Left forelimb (tissue), 1 donor: ENCODE results near the gene SERINC5.
"Not testable (repeated sequence)": the region's sequence is repeated elsewhere in the genome, so short reads cannot be mapped to it uniquely, and the experiment has no call there.

Experiments used
- DNase-seq: peaks from one replicate; pipeline ENCODE4 v3.0.0-alpha.2; 2018; ENCODE audit warnings: low spot score

Gene SERINC5

DNA sequence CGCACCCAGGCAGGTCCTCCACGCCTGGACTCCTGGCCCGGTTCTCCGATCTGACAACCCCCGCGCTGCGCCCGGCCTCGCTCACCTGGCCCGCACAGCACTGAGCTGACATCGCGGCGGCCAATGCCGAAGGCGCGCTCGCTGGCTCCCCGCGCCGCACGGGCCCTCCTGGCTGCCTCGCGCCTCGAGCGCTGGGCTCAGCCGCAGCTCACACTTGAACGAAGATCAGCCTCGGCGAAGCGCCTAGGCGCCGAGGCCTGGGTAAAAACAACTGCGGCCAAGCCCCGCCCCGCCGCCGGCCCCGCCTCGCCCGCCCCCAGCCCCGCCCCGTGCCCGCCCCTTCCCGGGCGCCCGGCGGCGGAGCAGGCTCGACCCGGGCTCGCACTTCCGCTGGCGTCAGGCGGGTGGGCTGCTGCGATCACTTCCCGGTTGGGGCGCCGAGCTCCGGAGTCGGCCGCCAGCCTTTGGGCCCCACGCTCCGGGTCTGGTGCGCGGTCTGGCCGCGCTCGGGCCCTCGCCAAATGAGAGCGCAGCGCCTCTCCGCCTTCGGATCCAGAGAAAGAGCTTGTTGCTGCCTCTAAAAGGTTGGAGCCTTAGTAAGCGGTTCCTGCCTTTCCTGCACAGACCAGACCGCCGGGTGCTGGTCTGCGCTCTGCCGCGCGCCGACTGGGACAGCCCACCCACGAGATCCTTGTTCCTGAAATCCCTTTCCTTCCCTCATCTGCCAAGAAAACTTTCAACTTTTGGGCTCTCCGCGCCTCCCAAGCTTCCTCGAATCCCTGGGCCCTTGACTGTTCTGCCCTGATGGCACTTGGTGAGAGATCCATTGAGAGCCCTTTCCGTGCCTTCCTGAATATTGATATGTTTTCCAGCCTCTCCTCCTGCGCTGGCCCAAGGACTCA lies at the start of gene SERINC5:
SERINC5 (minus strand) TSS at position 238 of the 902 bp plus-strand sequence; CDS start at position 112, 126 bp downstream.
- DNase-seq: peak; percentile 94

DNA sequence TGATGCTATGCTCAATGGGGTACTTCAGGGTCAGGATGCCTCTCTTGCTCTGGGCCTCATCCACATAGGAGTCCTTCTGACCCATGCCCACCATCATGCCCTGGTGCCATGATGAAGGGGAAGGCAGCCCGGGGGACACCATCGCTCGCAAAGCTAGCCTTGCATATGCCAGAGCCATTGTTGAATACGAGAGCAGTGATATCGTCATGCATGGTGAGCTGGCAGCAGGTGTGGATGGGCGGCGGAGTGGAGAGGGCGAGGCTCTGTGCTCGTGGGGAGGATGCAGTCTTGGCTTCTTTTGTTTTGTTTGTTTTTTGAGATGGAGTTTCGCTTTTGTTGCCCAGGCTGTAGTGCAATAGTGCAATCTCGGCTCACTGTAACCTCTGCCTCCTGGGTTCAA lies 46.8 kb upstream of the SERINC5 start:
- DNase-seq: no peak

DNA sequence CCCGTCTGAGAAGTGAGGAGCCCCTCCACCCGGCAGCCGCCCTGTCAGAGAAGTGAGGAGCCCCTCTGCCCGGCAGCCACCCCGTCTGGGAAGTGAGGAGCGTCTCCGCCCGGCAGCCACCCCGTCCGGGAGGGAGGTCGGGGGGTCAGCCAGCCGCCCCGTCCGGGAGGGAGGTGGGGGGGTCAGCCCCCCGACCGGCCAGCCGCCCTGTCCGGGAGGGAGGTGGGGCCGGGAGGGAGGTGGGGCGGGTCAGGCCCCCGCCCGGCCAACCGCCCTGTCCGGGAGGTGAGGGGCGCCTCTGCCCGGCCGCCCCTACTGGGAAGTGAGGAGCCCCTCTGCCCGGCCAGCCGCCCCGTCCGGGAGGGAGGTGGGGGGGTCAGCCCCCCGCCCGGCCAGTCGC lies 45.5 kb upstream of the SERINC5 start:
- not testable (repeated sequence) for DNase-seq

DNA sequence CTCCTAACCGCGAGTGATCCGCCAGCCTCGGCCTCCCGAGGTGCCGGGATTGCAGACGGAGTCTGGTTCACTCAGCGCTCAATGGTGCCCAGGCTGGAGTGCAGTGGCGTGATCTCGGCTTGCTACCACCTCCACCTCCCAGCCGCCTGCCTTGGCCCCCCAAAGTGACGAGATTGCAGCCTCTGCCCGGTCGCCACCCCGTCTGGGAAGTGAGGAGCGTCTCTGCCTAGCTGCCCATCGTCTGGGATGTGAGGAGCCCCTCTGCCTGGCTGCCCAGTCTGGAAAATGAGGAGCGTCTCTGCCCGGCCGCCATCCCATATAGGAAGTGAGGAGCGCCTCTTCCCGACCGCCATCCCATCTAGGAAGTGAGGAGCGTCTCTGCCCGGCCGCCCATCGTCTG lies 44.9 kb upstream of the SERINC5 start:
- not testable (repeated sequence) for DNase-seq

DNA sequence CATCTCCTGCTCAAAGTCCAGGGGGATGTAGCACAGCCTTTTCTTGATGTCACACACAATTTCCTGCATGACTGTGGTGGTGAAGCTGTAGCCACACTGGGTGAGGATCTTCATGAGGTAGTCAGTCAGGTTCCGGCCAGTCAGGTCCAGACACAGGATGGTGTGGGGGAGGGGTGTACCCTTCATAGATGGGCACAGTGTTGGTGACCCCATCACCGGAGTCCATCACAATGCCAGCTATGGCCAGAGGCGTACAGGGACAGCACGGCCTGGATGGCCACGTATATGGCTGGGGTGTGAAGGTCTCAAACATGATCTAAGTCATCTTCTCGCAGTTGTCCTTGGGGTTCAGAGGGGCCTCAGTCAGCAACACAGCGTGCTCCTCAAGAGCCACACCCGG lies 44.3 kb upstream of the SERINC5 start:
- no peak for DNase-seq

DNA sequence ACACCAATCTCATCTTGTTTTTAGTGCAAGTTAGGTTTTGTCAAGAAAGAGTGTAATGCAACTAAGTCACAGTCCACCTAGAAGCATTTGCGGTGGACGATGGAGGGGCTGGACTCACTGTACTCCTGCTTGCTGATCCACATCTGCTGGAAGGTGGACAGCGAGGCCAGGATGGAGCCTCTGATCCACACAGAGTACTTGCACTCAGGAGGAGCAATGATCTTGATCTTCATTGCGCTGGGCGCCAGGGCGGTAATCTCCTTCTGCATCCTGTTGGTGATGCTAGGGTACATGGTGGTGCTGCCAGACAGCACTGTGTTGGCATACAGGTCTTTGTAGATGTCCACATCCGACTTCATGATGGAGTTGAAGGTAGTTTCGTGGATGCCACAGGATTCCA lies 43.8 kb upstream of the SERINC5 start:
- no peak for DNase-seq

DNA sequence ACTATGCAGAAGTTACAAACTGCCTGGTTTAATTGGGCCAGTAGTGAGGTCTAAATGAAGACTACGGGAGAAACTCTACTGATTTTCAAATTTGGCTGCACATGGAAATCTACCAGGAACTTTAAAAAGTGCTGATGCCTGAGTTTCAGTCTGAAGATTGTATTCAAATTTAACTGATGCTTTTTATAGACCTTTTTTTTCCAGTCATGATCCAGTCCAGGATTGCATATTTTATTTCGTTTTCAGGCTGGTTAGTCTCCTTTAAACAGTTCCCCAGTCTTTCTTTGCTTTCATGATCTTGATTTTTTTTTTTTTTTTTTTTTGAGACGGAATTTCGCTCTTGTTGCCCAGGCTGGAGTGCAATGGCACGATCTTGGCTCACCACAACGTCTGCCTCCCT lies 40.3 kb upstream of the SERINC5 start:
- no peak for DNase-seq

DNA sequence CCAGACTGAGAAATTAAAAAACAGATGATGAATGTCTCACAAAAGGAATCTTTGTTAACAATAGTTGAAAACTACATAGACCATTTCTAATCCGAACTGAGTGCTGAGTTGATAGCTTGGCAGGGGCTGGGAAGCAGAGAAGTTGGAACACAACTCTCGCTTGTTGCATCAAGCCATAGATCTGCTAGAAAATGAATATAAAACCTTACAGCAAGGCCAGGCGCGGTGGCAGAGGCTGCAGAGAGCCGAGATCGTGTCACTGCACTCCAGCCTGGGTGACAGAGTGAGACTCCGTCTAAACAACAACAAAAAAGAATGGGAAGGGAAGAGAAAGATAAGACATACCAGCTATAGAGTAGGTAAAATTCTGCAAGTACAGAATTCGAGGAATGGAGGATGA lies 35.9 kb upstream of the SERINC5 start:
- no peak for DNase-seq

DNA sequence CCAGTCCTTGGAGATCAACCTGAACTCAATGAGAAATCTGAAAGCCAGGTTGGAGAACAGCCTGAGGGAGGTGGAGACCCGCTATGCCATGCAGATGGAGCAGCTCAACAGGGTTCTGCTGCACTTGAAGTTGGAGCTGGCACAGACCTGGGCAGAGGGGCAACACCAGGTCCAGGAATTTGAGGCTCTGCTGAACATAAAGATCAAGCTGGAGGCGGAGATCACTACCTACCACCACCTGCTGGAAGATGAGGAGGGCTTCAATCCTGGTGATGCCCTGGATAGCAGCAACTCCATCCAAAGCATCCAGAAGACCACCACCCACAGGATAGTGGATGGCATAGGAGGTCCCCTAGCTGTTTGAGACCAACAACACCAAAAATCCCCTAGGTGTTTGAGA lies 33.5 kb upstream of the SERINC5 start:
- no peak for DNase-seq

DNA sequence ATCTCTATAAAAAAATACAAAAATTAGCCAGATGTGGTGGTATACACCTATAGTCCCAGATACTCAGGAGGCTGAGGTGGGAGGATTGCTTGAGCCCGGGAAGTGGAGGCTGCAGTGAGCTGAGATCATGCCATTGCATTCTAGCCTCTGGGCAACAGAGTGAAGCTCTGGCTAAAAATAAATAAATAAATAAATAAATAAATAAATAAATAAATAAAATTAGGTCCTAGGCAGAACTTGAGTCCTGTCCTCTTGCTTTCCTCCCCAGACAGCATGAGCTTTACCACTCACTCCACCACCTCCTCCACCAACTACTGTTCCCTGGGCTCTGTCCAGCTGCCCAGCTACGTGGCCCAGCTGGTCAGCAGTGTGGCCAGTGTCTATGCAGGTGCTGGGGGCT lies 32.3 kb upstream of the SERINC5 start:
- DNase-seq: no peak

DNA sequence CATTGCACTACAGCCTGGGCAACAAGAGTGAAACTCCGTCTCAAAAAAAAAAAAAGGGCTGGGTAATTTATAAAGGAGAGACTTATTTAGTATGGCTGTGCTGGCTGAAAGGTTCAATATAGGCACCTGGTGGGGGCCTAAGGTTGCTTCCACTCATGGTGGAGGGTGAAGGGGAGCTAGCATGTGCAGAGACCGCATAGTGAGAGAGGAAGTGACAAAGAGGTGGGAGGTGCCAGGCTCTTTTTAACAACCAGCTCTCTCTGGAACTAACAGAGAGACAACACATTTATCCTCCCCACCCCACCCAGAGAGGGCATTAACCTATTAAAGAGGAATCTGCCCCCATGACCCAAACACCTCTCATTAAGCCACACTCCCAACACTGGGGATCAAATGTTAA lies 28.9 kb upstream of the SERINC5 start:
- DNase-seq: no peak

DNA sequence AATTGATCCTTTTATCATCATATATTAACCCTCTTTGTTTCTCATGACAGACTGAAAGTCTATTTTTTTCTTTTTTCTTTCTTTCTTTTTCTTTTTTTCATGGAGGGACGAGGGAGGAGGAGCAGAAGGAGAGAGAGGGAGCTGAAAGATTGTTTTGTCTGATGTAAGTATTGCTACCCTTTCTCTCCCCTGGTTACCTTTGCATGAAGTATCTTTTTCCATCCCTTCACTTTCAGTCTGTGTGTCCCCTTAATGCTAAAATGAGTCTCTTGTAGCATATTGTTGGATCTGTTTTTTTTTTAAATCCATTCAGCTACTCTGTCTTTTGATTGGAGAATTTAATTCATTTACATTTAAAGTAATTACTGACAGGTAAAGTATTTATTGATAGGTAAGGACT lies 27.5 kb upstream of the SERINC5 start:
- DNase-seq: no peak

DNA sequence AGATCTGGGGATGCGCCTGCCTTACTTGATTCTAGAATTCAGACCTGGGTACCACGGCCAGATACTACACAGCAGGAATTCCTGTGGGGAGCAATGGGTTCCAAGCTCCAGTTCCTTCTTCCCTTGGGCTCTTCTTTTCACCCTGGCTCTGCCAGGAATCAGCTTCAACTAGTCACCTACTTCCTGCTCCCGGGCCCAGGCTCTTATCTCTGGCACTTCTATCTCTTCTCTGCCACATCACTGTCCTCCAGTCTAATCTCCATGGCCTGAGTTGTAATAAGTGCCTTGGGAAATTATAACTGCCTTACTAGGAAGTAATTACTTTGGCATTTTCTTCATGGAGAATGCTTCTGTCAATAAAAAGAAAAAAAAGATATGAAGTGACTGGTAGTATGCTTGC lies 26.2 kb upstream of the SERINC5 start:
- no peak for DNase-seq

DNA sequence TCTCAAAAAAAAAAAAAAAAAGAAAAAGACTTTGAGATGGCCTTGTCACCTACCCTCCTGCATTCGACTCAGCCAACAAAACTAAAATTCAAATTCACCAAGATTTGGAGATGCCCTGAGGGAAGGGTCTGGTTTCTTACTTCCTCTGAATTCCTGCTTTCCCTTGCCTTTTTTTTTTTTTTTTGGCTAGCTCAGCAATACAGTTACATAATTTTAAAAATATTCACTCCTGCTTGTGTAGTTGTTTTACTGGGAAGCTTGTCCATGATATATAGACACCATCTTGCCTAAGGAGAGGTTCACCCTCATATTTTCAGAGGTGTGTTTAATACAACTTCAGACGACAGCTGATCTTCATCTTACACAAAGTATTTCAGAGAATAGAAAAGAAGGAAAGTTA lies 21.3 kb upstream of the SERINC5 start:
- DNase-seq: no peak

DNA sequence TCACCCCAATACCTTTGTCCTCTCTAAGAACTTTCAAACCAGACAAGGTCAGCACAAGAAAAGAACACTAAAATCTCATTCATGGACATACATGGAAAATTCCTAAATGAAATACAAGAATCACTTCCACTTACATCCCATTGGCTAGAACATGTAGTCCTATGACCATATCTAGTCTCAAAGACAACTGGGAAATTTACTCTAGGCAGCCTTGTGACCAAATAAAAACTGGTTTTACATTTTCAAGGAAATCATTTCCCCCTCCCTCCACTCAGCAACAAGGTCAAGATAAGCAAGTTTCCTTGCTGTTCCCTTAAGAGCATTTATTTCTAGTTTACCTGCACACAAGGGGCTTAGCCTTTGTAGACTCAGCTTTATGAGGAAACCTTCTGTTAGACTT lies 20.3 kb upstream of the SERINC5 start:
- no peak for DNase-seq

DNA sequence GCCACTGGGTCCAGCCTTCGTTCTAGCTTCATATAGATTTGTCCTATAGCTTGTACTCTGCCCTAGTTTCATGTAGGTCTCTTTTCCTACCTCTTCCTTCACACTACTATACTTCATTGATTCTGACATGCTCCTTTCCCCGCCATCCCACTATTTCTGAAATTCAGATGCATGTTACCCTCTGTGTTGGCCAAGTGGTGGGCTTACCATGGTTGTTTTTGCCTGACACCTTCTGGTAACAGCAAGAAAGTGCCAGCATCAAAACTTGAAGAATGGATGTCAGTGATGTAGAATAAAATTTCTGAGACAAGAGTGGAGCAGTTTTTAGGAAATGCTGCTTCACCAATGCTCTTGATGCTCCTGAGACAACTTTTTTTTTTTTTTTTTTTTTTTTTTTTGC lies 19.5 kb upstream of the SERINC5 start:
- DNase-seq: no peak

DNA sequence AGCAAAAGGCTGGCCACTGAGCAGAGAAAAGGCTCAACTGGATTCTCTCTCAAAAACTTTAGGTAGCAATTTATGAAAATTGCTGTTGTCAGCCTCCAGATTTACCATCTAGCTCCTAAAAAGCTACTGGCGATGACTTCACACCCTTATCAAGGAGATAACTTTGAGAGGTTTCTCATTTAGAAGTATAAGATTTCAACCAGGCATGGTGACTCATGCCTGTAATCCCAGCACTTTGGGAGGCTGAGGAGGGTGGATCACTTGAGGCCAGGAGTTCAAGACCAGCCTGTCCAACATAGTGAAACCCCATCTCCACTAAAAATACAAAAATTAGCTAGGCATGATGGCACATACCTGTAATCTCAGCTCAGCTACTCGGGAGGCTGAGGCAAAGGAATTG lies 14.7 kb upstream of the SERINC5 start:
- not testable (repeated sequence) for DNase-seq

DNA sequence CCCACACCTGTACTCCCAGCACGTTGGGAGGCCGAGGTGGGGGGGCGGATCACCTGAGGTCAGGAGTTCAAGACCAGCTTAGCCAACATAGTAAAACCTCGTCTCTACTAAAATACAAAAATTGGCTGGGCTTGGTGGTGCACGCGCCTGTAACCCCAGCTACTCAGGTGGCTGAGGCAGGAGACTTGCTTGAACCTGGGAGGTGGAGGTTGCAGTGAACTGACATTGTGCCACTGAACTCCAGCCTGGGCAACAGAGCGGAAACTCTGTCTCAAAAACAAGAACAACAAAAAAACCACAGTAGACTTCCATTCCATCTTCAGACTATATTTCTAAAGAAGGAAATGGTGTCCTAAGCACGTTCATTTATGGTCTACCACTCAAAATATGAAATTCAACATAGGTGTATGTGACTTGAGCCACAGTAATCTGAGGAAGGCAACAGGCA lies 14.2 kb upstream of the SERINC5 start:
- DNase-seq: no peak

DNA sequence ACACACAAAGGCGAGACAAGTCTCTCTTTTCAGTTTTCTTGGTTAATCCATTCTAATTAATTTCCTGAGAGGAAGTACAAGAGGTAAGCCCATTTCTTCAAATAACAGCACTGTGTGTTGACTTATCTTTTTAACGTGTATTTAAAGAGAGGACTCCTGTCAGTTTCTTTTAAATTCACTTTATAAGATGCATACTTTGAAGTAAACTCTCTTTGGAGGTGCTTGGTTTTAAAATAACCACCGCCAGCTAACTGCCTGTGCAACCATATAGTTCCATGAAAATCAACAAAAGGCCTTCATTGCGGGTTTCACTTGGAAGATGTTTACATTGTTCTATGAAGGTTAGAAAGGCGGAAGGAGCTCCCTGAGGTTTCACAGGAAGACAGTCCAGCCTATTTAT lies 13.1 kb upstream of the SERINC5 start:
- DNase-seq: no peak

DNA sequence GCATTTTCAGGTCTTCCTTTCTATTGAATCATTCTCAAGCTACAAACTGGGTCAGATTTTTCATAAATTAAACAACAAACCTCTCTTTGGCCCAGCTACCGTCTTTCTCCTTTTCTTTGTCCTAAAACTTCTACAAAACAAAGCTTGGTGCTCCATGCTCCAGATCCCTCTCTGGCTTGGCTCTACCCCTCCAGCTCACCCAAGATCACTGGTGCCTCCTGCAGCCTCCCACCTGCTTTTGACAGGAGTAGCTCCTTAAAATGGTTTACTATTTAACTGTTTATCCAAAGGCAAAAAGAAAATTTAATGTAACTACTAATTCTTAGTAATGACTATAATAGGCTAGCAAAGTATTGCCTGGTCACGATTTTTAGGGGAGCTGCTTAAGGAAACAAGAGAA lies 10.7 kb upstream of the SERINC5 start:
- DNase-seq: no peak

DNA sequence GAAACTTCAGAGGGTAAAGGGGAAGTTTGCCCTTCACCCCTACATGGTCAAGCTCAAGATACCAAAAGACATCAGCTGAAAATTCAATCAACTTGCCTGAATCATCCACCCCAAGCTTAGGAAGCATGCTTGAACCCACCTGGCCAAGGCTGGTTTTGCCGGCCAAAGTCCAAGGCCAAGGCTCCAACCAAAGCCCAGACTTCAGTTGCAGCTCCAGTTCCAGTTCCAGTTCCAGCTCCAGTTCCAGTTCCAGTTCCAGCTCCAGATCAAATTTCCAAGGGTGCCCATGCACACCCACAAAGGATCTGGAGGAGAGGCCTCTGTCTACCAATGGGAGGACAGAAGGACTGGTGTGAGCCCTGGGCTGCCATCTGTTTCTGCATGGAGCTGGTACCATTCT lies 4.6 kb upstream of the SERINC5 start:
- no peak for DNase-seq

DNA sequence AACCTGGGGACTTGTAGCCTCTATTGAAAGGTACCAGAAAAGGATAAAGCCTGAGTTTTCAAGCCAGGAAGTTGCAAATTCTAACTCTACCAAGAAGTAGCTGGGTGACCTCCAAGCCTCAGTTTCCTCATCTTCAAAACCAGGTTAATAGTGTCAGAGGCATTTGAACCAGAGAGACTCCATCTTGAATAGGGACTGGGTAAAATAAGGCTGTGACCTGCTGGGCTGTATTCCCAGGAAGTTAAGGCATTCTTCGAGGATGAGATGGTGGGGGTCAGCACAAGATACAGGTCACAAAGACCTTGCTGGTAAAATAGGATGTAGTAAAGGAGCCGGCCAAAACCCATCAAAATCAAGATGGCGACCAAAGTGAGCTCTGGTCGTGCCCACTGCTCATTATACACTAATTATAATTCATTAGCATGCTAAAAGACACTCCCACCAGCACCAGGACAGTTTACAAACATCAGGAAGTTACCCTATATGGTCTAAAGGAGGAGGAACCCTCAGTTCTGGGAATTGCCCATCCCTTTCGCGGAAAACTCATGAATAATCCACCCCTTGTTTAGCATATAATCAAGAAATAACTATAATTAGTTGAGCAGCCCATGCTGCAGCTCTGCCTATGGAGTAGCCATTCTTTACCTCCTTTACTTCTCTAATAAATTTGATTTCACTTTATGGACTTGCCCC lies 3.8 kb upstream of the SERINC5 start:
- DNase-seq: no peak

DNA sequence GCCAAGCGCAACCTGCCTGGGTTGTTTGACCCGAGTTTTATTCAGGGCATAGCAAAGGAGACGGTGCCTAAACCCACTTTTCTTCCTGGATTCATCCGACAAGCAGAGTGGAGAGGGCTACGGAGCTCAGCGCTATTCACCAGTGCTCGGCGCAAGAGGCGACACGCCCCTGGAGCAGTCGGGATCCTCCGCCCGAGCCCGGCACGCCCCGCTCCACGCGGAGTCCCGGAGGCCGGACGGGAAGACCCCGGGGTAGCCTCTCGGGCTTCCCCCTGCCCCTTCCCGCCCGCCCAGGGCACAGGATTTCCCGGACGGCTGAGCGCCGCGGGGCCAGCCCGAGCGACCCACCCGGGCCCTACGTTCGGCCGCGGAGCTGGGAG lies 427 bp downstream of the SERINC5 start:
- DNase-seq: peak; percentile 86
